HG02885 (cell line): ENCODE results near the gene LCN10.

Source experiments
- ATAC-seq: cut with Tn5 transposase; IDR thresholded peaks from one replicate; pipeline ENCODE4 v1.9.1; 2021; ENCODE audit warnings: mild to moderate bottlenecking; ENCODE audit not compliant: unreplicated experiment, poor library complexity

Gene LCN10

GRCh38 chr9:136692185-136693134 is 50.3 kb downstream of the LCN10 start:
- ATAC-seq = no peak

- ATAC-seq = no peak
Measured at GRCh38 chr9:136691316-136692184, 51.2 kb downstream of the LCN10 start.

- no peak for ATAC-seq
Measured at GRCh38 chr9:136690806-136691261, 51.9 kb downstream of the LCN10 start.

- ATAC-seq = no peak
Measured at GRCh38 chr9:136690104-136690805, 52.5 kb downstream of the LCN10 start.

GRCh38 chr9:136689108-136689460 is 53.7 kb downstream of the LCN10 start:
- ATAC-seq = no peak

- peak; percentile 35 for ATAC-seq
Measured at GRCh38 chr9:136688274-136689107, 54.2 kb downstream of the LCN10 start.
